ENCODE results near the gene ATP4B.

The ATP4B gene

DNA sequence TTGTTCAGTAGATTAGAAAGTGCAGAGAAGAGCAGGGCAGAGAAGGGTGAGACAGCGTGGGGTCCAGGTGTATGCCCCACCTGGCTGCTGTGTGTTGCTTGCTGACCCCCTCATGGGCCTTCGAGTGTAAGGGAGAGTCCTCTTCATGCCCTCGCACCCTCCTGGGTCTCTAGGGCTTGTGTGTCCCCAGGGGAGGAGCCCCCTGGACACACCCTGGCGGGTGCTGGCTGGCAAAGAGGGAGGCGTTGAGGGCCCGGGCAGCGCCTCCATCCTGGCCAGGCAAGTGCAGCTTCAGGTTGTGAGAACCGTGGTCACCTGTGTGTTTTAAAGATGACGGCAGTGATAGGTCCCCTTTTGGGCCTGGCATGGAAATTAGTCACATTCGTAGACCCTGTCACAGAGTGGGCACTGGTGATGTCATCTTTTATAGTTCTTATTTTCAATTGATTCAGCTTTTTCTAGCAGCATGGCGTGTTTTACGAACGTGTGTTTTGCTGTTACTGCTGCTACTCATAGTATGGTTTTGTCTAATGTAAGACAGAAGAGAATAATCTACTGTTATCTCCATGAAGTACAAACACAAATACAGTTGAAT, 54.8 kb downstream of the ATP4B start:
- no peak for DNase-seq

DNA sequence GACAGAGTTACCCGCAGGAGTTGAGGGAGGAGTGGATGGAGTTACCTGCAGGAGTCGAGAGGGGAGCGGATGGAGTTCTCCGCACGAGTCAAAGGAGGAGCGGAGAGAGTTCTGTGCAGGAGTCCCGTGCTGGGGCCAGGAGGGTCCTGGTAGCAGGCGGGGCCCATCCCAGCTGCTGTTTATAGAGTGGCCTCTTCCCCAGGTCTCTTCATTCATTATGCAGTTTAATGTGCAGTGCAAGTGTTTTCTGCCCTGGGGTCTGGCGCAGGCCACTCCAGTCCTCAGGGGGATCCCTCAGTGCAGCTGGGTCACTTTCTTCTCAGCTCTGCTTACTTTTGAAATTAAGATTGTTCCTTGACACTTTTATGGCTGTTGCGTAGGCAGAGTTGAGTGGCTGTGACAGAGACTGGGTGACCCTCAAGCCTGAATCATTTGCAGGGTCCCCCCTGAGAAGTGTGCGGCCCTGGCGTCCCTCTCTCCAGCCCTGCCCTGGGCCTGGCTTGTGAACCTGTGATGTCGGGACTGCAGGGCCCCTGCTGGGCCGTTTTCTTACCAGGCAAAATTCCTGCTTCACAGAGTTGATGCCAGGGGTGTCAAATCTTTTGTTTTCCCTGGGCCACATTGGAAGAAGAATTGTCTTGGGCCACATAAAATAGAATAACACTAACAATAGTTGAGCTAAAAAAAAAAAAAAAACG, 55.6 kb downstream of the ATP4B start:
- no peak for DNase-seq

DNA sequence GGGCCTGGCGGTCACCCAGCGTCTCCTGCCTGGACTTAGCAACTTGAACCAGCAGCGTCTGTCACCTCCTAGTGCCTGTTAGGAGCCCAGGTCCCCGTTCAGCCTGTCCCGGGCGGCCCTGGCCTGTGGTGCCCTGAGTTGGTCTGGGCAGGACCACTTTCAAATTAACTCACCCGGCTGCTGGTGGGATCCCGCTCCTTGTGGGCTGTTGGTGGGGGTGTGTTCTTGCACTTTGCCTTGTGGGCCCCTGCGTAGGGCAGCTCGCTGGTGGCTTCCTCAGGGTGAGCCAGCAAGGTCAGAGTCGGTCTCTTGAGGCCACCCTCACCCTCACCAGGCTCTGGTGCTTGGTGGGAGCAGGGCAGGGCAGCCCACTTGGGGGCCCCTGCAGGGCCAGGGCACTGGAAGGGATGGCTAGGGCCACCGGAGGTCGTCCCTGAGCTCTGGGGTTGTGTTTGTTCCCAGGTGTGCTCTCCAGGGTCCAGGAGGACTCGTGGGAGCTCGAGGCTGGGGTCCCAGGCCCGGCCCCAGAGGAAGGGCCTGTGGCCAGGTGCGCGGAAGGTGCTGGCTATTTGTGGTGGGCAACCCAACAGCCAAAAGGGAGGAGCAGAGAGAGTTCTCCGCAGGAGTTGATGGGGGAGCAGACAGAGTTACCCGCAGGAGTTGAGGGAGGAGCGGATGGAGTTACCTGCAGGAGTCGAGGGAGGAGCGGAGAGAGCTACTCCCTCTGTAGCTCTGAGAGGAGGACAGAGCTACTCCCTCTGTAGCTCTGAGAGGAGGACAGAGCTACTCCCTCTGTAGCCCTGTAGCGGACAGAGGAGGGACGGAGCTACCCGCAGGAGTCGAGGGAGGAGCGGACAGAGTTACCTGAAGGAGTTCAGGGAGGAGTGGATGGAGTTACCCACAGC, 56.6 kb downstream of the ATP4B start:
- no peak for DNase-seq

DNA sequence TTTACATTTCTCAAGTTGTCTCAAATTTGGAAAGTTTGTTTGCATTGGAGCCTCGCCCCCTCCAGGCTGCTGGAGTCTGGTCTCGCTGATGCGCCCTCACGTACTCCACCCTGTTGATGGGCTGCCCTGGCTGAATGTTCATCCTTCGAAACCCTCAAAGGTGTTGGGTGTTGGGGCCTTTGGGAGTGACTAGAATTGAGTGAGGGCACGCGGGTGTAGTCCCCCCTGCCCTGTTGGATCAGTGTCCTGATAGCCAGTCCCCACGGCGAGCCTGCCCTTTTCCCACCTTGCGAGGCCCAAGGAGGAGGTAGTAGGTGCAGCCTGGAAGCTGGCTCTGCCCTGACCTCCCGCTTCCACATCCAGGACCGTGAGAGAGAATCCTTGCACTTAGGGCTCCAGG, 58.6 kb downstream of the ATP4B start:
- no peak for DNase-seq
